Nephron (organoid): Measurements from ENCODE around the gene MTARC1.

Source experiments
- H3K27ac Mint-ChIP-seq, 3 experiments: 2 replicates each; pipeline ENCODE4 v1.8.0; 2020; ENCODE audit warnings: mixed read lengths in 3 of 3, mild to moderate bottlenecking in 2 of 3, moderate library complexity in 1 of 3
- H3K27me3 Mint-ChIP-seq: 2 replicates; pipeline ENCODE4 v1.8.0; 2021; ENCODE audit warnings: low read depth, mild to moderate bottlenecking, moderate library complexity, mixed read lengths
- H3K36me3 Mint-ChIP-seq: 2 replicates; pipeline ENCODE4 v1.8.0; 2020; ENCODE audit warnings: low read depth, mixed read lengths
- H3K4me1 Mint-ChIP-seq: 2 replicates; pipeline ENCODE4 v1.8.0; 2020; ENCODE audit warnings: mixed read lengths
- H3K4me3 Mint-ChIP-seq, 3 experiments: 2 replicates each; pipeline ENCODE4 v1.8.0; 2020; ENCODE audit warnings: mild to moderate bottlenecking in 3 of 3, mixed read lengths in 3 of 3, moderate library complexity in 2 of 3
- H3K9me3 Mint-ChIP-seq: 2 replicates; pipeline ENCODE4 v1.8.0; 2020; ENCODE audit warnings: mixed read lengths
- CTCF ChIP-seq, 3 experiments: fragments of 200-600 bp; sonication (generic); IDR thresholded peaks; one replicate each; pipeline ENCODE4 v1.5.0; 2021; ENCODE audit warnings: antibody characterized with exemption in 3 of 3; ENCODE audit not compliant: unreplicated experiment in 3 of 3

MTARC1 gene

GRCh38 chr1:220828179-220828490, 41.4 kb downstream of the MTARC1 start:
- Mint-ChIP-seq H3K27ac (no peak overlapping the region), H3K4me3 (no peak overlapping the region), H3K9me3 (no peaks in the 10 kb centered on the region), H3K4me1 (peaks cover 13% of the 10 kb centered on the region), H3K36me3 (no peaks in the 10 kb centered on the region), H3K27me3 (peaks cover 21% of the 10 kb centered on the region)
- no peak for TF ChIP-seq CTCF (IDR thresholded peaks at IDR 0.05; ENCODE audit: unreplicated experiment in 3 of 3)

DNA sequence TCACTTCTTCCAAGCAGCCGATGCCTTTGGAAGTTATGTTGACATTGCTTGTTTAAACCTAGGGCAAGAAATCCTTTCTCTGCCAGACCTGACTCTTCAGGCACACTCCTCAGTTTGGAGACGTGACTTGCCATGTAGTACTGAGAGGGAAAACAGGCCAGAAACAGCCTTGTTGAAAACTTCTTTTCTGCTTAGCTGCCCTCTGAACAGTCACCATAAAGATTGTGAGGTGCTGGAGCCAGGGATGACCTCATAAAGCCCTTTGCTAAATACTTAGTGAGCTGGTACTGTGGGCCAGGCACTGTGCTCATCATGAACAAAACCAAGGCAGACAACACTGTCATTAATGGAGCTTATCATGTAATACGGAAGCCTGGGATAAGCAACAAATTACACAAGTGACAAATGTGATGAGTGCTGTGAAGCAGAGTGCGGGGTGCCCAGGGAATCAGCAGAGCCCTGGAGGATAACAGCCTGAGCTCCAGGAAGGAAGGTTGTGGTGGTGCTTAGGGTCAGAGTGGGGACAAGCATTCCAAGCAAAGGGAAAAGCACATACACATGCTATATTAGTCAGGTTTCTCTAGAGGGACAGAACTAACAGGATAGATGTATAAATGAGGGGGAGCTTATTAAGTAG, 42.4 kb downstream of the MTARC1 start:
- Mint-ChIP-seq H3K4me1 (peaks cover 17% of the 10 kb centered on the region), H3K27ac (no peak overlapping the region), H3K4me3 (no peak overlapping the region), H3K36me3 (no peaks in the 10 kb centered on the region), H3K27me3 (peaks cover 21% of the 10 kb centered on the region), H3K9me3 (no peaks in the 10 kb centered on the region)
- no peak for TF ChIP-seq CTCF (IDR thresholded peaks at IDR 0.05; ENCODE audit: unreplicated experiment in 3 of 3)

DNA sequence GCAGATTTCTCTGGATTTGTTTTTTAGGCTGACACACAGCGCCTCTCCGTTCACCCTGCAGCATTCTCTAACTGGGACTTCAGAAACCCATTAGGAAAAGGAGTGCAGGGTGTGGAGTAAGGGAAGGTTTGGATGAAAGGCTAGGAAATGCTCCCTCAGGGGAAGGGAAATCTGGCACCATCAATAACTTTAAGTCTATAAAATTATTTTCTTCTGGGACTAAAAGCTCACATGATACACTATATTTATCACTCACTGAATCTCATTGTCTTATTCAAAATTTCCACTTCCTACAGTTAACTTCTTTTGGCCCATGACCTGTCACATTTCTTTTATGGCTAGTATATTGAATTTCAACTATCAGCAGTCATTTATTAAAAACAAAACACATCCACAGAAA, 46.7 kb downstream of the MTARC1 start:
- H3K36me3 Mint-ChIP-seq, result no peaks in the 10 kb centered on the region
- no peak overlapping the region for H3K4me3 Mint-ChIP-seq
- H3K27ac Mint-ChIP-seq, result peak overlapping the region; percentile 12 to 73 (median 49)
- H3K27me3 Mint-ChIP-seq, result peaks cover 24% of the 10 kb centered on the region
- no peaks in the 10 kb centered on the region for H3K9me3 Mint-ChIP-seq
- no peak for TF ChIP-seq CTCF (IDR thresholded peaks at IDR 0.05; ENCODE audit: unreplicated experiment in 3 of 3)
- H3K4me1 Mint-ChIP-seq, result peaks cover 15% of the 10 kb centered on the region

DNA sequence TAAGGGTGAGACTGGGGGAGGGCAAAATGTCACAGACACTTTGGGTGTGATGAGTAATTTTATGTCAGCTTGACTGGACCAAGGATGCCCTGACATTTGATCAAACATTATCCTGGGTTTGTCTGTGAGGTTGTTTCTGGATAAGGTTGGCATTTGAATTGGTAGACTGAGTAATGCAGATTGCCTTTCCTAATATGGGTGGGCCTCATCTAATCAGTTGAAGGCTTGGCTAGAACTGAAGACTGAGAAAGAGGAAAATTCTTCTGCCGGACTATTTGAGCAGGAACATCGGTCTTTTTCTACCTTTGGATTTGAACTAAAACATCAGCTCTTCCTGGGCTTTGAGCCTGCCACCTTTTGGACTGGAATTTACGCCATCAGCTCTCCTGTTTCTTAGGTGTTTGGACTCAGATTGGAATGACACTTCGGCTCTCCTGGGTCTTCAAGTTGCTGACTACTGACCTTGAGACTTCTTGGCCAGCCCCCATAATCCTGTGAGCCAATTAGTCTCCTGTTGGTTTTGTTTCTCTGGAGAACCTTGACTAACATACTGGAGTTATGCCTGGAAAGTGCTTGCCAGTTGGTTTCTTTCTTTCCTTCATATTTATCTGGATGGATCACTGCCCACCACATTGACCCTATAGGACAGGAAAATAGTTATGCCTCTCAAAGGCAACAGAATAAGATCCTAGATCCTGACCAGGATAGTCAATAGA, 47.6 kb downstream of the MTARC1 start:
- no peak for TF ChIP-seq CTCF (IDR thresholded peaks at IDR 0.05; ENCODE audit: unreplicated experiment in 3 of 3)
- peaks cover 15% of the 10 kb centered on the region for H3K4me1 Mint-ChIP-seq
- H3K4me3 Mint-ChIP-seq, result no peak overlapping the region
- peak overlapping the region in 2 of 3 experiments; percentile 49 to 73 for H3K27ac Mint-ChIP-seq
- H3K9me3 Mint-ChIP-seq, result no peaks in the 10 kb centered on the region
- peaks cover 19% of the 10 kb centered on the region for H3K27me3 Mint-ChIP-seq
- H3K36me3 Mint-ChIP-seq, result no peaks in the 10 kb centered on the region
